ENCODE measurements around the gene GET4.

DNA sequence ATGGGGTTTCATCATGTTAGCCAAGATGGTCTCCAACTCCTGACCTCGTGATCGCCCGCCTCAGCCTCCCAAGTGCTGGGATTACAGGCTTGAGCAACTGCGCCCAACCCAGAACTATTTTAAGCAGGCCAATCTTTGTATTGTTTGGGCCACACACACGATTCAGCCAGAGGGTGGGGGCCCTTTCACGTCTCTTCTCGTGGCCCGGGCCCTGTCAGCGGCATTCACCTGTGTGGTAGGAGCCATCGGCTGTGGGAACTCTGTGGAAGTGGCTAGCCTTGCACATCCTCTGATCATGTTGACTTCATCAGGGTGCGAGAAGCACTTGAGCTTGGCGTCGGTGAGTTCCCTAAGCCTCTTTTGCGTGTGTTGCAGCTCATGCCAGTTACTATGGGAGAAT, 27.2 kb upstream of the GET4 start:
- TF ChIP-seq, protein P1, sequence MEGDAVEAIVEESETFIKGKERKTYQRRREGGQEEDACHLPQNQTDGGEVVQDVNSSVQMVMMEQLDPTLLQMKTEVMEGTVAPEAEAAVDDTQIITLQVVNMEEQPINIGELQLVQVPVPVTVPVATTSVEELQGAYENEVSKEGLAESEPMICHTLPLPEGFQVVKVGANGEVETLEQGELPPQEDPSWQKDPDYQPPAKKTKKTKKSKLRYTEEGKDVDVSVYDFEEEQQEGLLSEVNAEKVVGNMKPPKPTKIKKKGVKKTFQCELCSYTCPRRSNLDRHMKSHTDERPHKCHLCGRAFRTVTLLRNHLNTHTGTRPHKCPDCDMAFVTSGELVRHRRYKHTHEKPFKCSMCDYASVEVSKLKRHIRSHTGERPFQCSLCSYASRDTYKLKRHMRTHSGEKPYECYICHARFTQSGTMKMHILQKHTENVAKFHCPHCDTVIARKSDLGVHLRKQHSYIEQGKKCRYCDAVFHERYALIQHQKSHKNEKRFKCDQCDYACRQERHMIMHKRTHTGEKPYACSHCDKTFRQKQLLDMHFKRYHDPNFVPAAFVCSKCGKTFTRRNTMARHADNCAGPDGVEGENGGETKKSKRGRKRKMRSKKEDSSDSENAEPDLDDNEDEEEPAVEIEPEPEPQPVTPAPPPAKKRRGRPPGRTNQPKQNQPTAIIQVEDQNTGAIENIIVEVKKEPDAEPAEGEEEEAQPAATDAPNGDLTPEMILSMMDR (IDR thresholded peaks at IDR 0.05), result no peak
- no peak for TF ChIP-seq POLR2A (IDR thresholded peaks at IDR 0.05)
